ENCODE data around the gene GPX1.
A peak's percentile ranks its signal among the peaks of the same experiment; 100 is the strongest.
"Not testable (repeated sequence)": the region's sequence is repeated elsewhere in the genome, so short reads cannot be mapped to it uniquely, and the experiment has no call there.

GPX1 gene

GRCh38 chr3:49357443-49358216 lies 523 bp downstream of the GPX1 start:
- not testable (repeated sequence) for FAIRE-seq

GRCh38 chr3:49357095-49357442 lies 1.1 kb downstream of the GPX1 start:
- not testable (repeated sequence) for FAIRE-seq

GRCh38 chr3:49352890-49353421 lies 5.2 kb downstream of the GPX1 start:
- FAIRE-seq: no peak

- no peak for FAIRE-seq
Observed at GRCh38 chr3:49352281-49352680, 5.9 kb downstream of the GPX1 start.

DNA sequence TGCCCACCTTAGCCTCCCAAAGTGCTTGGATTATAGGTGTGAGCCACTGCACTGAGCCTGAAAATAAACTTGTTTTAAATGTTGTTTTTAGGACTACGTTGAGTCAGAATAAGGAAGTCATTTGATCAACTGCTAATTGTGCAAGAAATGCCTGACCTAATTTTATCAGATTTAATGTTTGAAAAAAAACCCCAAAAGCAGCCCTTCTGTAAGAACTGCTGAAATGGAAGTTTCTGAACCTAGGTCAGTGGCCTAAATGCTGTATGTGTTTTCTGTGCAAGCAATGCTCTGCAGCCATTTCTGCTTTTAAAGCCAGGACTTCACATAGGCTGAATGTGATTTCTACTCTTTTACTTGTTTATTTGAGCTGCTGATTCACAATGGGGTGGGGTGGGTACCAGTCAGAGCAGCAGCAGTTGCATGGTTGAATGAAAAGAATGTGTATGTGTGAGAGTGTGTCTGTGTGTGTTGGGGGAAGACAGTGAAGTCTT lies 6.6 kb downstream of the GPX1 start:
- FAIRE-seq: no peak

DNA sequence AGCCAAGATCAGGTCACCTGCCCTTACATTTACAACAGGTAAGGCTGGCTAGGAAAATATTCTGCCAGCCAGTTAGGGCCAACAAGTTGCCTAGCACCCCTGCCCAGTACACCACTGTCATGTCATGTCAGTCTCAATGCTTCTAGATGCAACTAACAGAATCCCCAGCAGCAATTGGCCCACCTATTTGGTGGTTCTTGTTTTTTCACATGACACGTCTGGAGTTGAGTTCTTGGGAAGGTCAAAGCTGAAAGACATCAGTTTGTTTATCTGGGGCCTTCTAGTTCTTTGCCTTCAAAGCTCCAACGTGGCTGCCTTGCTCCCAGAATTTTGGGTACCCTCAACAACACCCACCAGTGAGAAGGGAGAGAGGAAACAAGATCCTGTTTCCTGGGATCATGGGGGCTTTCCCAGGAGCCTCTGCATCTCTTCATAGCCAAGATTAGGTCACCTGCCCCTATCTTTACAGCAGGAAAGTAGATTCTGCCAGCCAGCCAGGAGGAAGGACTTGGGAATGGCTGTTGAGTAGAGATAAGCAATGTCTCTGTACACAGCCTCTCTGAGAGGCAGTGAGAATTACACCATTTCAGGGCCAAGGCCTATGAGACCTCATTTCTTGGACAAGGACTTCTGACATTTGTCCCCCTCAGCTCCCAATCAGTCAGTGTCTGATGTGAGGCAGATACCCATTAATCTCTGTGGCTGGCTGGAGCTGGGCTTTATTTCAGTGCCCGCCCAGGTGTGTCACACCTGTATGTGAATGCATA lies 8.6 kb downstream of the GPX1 start:
- FAIRE-seq: no peak

- not testable (repeated sequence) for FAIRE-seq
Observed at GRCh38 chr3:49348361-49348760, 9.8 kb downstream of the GPX1 start.

- no peak for FAIRE-seq
Observed at GRCh38 chr3:49346797-49347251, 11.3 kb downstream of the GPX1 start.

DNA sequence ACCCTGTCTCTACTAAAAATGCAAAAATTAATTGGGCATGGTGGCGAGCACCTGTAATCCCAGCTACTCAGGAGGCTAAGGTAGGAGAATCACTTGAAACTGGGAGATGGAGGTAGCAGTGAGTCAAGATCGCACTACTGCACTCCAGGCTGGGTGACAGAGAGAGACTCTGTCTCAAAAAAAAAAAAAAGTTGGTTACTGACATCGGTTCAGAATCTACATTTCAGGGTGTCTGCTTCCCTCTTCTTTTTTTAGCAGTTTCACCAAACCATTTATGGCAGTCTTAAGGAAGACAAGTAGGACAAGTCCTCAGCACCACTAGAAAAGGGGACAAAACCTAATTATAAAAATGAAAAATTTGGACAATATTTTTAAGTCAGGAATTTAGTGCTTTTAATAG lies 15.0 kb downstream of the GPX1 start:
- no peak for FAIRE-seq

DNA sequence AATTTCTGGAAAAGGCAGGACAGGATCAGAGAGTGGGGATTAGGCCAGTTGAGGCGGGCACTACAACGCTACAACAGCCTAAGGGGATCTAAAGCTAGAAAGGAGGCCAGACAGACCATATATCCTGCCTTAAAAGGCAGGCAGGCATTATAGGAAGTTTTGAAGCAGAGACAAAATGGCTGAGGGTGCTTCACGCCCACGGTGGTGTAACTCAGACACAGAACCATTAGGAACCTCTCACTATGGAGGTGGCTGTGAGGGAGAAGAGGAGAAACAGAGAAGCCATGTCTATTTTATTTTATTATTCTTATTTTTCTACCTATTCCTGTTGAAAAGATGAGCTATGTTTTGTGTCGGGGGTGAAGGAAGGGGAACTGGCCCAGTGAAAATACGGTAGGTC lies 16.2 kb downstream of the GPX1 start:
- no peak for FAIRE-seq

- FAIRE-seq: peak; percentile 59
Observed at GRCh38 chr3:49339941-49340800, 18.0 kb downstream of the GPX1 start, which contains the start of gene USP4. USP4 (minus strand) TSS chr3:49340053; CDS start chr3:49340024, 29 bp downstream.

GRCh38 chr3:49339581-49339940 lies 18.6 kb downstream of the GPX1 start:
- FAIRE-seq: no peak

GRCh38 chr3:49333916-49334633 lies 24.1 kb downstream of the GPX1 start:
- no peak for FAIRE-seq

- FAIRE-seq: no peak
Observed at GRCh38 chr3:49333091-49333490, 25.1 kb downstream of the GPX1 start.

GRCh38 chr3:49329186-49329585 lies 29.0 kb downstream of the GPX1 start:
- FAIRE-seq: no peak

DNA sequence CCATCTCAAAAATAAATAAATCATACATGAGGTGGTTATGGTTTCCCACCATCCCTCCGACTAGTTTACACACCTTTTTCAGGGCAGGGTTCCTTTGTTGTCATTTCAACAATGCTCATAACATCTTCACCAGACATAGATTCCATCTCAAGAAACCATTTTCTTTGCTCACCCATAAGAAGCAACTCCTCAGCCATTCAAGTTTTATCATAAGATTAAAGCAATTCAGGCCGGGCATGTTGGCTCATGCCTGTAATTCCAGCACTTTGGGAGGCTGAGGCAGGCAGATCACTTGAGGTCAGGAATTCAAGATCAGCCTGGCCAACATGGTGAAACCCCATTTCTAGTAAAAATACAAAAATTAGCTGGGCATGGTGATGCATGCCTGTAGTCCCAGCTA lies 29.8 kb downstream of the GPX1 start:
- FAIRE-seq: not testable (repeated sequence)

DNA sequence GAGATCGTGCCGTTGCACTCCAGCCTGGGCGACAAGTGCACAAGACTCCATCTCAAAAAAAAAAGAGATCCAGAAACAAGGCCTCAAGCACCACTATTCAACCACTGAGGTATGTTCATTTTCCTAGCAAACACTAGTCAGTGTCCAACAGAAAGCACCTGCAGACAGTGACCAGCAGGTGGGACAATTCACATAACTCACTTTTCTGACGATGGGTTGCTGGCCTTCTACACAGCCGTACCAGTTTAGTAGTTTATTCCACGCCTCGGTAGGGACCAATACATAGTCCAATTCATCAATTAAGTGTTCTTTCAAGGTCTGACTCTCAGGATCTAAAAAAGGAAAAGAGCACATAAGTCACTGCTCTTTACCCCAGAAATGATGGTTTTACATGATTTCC lies 30.7 kb downstream of the GPX1 start:
- no peak for FAIRE-seq

- FAIRE-seq: no peak
Observed at GRCh38 chr3:49324768-49325167, 33.4 kb downstream of the GPX1 start.

DNA sequence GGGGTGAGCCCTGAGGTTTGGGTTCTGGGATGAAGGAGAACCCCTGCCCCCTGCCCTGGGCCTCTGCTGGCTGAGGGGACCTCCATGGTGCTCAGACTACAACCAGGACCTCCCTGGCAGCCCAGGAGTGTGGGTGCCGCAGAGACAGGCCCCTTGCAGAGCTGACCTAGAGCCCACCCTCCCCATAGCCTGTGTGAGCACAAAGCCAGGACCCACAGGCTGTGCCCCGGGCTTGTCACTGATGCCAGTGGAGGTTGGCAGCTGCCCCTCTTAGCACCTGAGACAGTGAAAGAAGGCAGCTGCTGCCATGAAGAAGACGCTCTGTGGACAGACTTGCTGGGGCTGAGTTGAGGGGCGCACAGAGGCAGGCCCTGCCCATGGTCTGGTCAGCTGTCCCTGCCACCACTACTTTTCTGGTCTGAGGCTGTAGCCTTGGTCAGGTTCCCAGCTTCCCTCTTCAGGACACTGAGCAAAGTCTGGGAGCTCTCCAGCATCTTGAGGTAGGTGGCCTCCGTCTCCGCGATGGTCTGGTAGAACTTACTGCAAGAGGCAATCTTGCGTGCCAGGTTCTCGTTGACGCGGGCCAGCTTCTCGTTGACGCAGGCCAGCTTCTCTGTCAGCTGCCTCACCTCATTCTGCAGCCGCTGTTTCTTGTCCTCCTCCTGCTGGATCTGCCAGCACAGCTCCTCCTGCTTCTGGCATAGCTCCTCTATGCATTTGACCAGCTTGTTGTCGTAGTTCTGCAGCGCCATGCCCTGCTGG lies 41.3 kb downstream of the GPX1 start:
- FAIRE-seq: no peak

DNA sequence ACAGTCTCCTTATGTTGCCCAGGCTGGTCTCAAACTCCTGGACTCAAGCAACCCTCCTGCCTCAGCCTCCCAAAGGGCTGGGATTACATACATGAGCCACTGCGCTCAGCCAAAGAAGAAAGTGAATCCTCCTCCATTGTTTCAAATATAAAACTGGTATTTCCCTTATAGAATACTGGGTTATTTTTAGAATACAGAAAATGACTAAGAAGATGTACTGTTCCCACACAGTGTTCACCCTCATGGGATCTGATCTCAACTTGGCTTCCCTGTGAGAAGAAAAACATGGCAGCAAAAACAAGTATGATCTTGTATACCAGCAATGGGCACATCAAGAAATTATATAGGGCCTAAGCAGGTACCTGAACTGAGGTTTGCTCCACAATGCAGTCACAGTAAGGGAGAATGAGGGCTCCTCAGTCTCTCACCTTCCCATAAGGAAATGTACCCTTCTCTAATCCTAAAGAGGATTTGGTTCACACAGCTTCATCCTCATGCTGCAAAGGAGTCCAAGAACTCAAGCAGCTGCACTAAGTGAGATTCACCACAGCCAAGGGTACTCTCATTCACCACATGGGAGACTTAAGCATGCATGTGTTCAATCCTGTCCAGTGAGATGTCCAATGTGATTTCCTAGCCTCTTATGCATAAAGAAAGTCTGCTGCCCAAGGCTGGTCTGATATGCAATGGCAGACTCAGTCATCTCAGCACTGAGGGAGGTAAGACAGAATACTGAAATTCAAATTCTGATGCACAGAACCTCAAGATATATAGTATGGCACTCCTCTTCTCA lies 44.1 kb downstream of the GPX1 start:
- FAIRE-seq: no peak

DNA sequence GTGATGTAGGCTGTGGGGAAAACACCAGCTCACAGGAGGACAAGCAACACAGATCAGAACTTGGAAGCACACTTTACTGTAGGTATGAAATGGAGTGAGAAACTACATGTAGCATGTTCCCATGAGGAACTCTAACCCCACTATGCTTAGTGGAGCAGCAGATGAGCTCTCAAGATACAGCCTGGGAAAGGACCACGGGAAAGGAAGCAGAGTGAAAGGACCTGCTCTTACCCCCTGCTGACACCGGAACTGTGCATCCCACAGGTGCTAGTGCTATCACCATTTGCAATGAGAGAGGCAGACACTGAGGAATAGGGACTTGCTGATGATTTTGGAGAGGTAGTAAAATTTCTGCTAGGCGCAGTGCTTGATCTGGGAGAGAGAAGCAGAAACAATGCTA lies 46.9 kb downstream of the GPX1 start:
- FAIRE-seq: no peak
